Ishikawa (cell line): Measurements from ENCODE around the gene SAYSD1.

ENCODE experiments used
- CREB1 ChIP-seq: IDR thresholded peaks from 2 replicates; pipeline ENCODE4 v1.6.1; 2012; ENCODE audit warnings: low read depth
- FOXM1 ChIP-seq: IDR thresholded peaks from 2 replicates; pipeline ENCODE4 v1.6.1; 2012; ENCODE audit warnings: low read depth, borderline replicate concordance
- NFIC ChIP-seq: IDR thresholded peaks from 2 replicates; pipeline ENCODE4 v1.6.1; 2012
- RAD21 ChIP-seq: IDR thresholded peaks from 2 replicates; pipeline ENCODE4 v1.6.1; 2012; ENCODE audit warnings: low read depth
- ZBTB7A ChIP-seq: IDR thresholded peaks from 2 replicates; pipeline ENCODE4 v1.6.1; 2012; ENCODE audit warnings: low read depth
- TF ChIP-seq, protein P1 (sequence below): IDR thresholded peaks from 2 replicates; pipeline ENCODE4 v1.6.1; 2012; ENCODE audit warnings: low read depth, mild to moderate bottlenecking
- TF ChIP-seq, protein P2 (sequence below): IDR thresholded peaks from 2 replicates; pipeline ENCODE4 v1.6.1; 2012

DNA sequence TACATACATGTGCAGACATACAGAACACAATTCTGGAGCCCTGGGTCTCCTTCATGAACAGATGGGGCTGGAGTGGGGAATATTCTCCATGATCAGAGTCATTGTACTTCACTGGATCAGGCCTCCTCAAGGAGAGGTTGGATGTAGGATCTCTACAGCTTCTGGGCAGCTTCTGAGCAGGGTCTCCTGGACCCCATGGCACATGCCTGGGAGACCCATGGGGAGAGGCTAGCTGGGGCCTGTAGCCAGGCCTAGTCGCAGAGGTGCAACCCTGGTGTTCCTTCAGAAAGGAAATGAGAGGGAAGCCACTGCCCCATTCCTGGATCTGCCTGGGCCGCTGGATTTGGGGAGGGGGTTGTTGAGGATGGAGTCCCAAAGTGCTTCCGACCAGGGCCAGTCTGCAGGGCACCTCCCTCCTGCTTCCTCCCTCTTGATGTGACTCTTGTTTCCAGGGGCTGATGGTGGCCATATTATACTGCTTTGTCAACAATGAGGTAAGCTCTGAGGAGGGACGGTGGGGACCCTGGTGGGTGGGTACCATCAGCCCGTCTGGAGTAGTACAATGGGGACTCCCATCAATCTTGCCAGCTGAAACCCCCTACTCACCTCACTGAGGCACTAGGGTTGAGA is 34.6 kb downstream of the SAYSD1 start:
- TF ChIP-seq ZBTB7A (no peak), RAD21 (no peak), NFIC (no peak), CREB1 (no peak), FOXM1 (no peak)
- TF ChIP-seq, protein P1, sequence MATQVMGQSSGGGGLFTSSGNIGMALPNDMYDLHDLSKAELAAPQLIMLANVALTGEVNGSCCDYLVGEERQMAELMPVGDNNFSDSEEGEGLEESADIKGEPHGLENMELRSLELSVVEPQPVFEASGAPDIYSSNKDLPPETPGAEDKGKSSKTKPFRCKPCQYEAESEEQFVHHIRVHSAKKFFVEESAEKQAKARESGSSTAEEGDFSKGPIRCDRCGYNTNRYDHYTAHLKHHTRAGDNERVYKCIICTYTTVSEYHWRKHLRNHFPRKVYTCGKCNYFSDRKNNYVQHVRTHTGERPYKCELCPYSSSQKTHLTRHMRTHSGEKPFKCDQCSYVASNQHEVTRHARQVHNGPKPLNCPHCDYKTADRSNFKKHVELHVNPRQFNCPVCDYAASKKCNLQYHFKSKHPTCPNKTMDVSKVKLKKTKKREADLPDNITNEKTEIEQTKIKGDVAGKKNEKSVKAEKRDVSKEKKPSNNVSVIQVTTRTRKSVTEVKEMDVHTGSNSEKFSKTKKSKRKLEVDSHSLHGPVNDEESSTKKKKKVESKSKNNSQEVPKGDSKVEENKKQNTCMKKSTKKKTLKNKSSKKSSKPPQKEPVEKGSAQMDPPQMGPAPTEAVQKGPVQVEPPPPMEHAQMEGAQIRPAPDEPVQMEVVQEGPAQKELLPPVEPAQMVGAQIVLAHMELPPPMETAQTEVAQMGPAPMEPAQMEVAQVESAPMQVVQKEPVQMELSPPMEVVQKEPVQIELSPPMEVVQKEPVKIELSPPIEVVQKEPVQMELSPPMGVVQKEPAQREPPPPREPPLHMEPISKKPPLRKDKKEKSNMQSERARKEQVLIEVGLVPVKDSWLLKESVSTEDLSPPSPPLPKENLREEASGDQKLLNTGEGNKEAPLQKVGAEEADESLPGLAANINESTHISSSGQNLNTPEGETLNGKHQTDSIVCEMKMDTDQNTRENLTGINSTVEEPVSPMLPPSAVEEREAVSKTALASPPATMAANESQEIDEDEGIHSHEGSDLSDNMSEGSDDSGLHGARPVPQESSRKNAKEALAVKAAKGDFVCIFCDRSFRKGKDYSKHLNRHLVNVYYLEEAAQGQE, result no peak
- TF ChIP-seq, protein P2, sequence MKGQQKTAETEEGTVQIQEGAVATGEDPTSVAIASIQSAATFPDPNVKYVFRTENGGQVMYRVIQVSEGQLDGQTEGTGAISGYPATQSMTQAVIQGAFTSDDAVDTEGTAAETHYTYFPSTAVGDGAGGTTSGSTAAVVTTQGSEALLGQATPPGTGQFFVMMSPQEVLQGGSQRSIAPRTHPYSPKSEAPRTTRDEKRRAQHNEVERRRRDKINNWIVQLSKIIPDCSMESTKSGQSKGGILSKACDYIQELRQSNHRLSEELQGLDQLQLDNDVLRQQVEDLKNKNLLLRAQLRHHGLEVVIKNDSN, result no peak
